OCI-LY7 (cell line): ENCODE data around the gene HSFX1. TPM values are rescaled to one million over a fixed set of nuclear protein-coding genes. Genes with fewer than 3 reads are reported as not detected.
"Not testable (repeated sequence)": the region's sequence is repeated elsewhere in the genome, so short reads cannot be mapped to it uniquely, and the experiment has no call there.

Source experiments
- BruUV-seq: library from RNA; stranded (reverse); fragments of 400-500 nt; replicated peaks from 2 replicates; lab custom pipeline; 2021; lab: Mats Ljungman, UMichigan
- CTCF ChIA-PET: fragments of 300-600 bp; sonication (Branson Sonifier 250); formaldehyde crosslinking; loops from one replicate; lab custom pipeline; 2022; ENCODE audit warnings: antibody characterized with exemption; ENCODE audit not compliant: unreplicated experiment; lab: Charles Lee
- POLR2A ChIA-PET: fragments of 300-600 bp; sonication (Branson Sonifier 250); formaldehyde crosslinking; loops from one replicate; lab custom pipeline; 2022; ENCODE audit warnings: antibody characterized with exemption; lab: Charles Lee
- DNase-seq: peaks from one replicate; pipeline ENCODE4 v3.0.0-alpha.2; 2015; ENCODE audit warnings: low spot score
- H2AFZ ChIP-seq: fragments of 200-600 bp; sonication (generic), shearing (Covaris generic); 2 replicates; pipeline ENCODE4 v1.6.1; 2014; ENCODE audit warnings: mild to moderate bottlenecking, antibody characterized with exemption, low read length, moderate library complexity
- H3K27ac ChIP-seq: fragments of 200-600 bp; sonication (generic); 2 replicates; pipeline ENCODE4 v1.5.1; 2014; ENCODE audit warnings: mixed run types, low read depth, mild to moderate bottlenecking, moderate library complexity, low read length, inconsistent platforms; ENCODE audit not compliant: poor library complexity, severe bottlenecking
- H3K36me3 ChIP-seq: fragments of 200-600 bp; sonication (generic); 2 replicates; pipeline ENCODE4 v1.6.1; 2014; ENCODE audit warnings: mild to moderate bottlenecking, antibody characterized with exemption, low read length, moderate library complexity, mixed read lengths; ENCODE audit not compliant: insufficient read depth
- H3K4me1 ChIP-seq: fragments of 200-600 bp; sonication (generic); 2 replicates; pipeline ENCODE4 v1.5.1; 2014; ENCODE audit warnings: mild to moderate bottlenecking, low read length; ENCODE audit not compliant: insufficient read depth, poor library complexity, severe bottlenecking
- H3K4me2 ChIP-seq: fragments of 200-600 bp; sonication (generic); 2 replicates; pipeline ENCODE4 v1.6.1; 2014; ENCODE audit warnings: mild to moderate bottlenecking, low read length
- H3K4me3 ChIP-seq: fragments of 200-600 bp; sonication (generic); 2 replicates; pipeline ENCODE4 v1.5.1; 2014; ENCODE audit warnings: mild to moderate bottlenecking, low read depth, low read length; ENCODE audit not compliant: poor library complexity, severe bottlenecking
- H3K79me2 ChIP-seq: fragments of 200-600 bp; sonication (generic); 2 replicates; pipeline ENCODE4 v1.6.1; 2016; ENCODE audit warnings: low read depth, mild to moderate bottlenecking, low read length, moderate library complexity, mixed read lengths; ENCODE audit not compliant: insufficient read depth
- H3K9me2 ChIP-seq: fragments of 200-600 bp; sonication (generic); 2 replicates; pipeline ENCODE4 v1.6.1; 2016; ENCODE audit warnings: mild to moderate bottlenecking, low read length, mixed read lengths; ENCODE audit not compliant: insufficient read depth
- H3K9me3 ChIP-seq: fragments of 200-600 bp; sonication (generic); 2 replicates; pipeline ENCODE4 v1.6.1; 2014; ENCODE audit warnings: mild to moderate bottlenecking, mixed run types, low read length, mixed read lengths
- H4K20me1 ChIP-seq: fragments of 200-600 bp; sonication (generic); 2 replicates; pipeline ENCODE4 v1.6.1; 2014; ENCODE audit warnings: mild to moderate bottlenecking, antibody characterized with exemption, low read length, moderate library complexity, mixed read lengths; ENCODE audit not compliant: insufficient read depth
- EZH2phosphoT487 ChIP-seq: fragments of 200-600 bp; sonication (generic); IDR thresholded peaks from 2 replicates; pipeline ENCODE4 v1.6.1; 2018; ENCODE audit warnings: low read depth, borderline replicate concordance, mild to moderate bottlenecking, mixed run types, antibody characterized with exemption, low read length, moderate library complexity, mixed read lengths
- intact Hi-C: fragments of 100-400 bp; cut with micrococcal nuclease; formaldehyde crosslinking; loops from one replicate; pipeline ENCODE4 v1.10.0; 2022; ENCODE audit not compliant: unreplicated experiment
- total RNA-seq, 2 experiments: library from RNA; depleted of rRNA in 1 of 2; stranded (reverse); fragments of >200 nt in 1 of 2; shearing (Covaris generic) in 1 of 2; gene quantifications; 2 replicates each; pipeline ENCODE4 v1.2.3, GENCODE V29; 2014 to 2022
- TF ChIP-seq, protein P1 (sequence below): fragments of 200-600 bp; sonication (generic); conservative IDR thresholded peaks from 2 replicates; pipeline ENCODE4 v1.5.1; 2014; ENCODE audit warnings: mild to moderate bottlenecking, antibody characterized with exemption, low read length, moderate library complexity, mixed read lengths

Gene HSFX1
- total RNA-seq, 2 experiments from 2014 or later, result 0.73 to 0.80 TPM

DNA sequence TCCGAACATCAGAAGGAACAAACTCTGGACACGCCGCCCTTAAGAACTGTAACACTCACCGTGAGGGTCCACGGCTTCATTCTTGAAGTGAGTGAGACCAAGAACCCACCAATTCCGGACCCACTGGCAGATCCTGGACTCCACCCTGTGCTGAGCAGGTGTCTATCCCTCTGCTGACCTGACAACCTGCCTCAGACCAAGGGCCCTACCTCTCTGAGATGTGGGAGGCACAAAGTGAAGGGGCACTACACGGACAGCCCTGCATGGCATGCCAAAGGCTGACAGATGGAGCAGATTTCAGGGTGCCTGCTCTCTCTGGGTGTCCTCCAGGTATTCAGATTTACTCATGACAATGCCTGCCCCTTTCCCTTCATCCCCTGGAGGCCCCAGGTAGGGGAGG is 14.0 kb upstream of the HSFX1 start:
- no TSS peak for BruUV-seq
- no peaks in the 10 kb centered on the region for H3K4me1 ChIP-seq
- H3K9me2 ChIP-seq, result no peaks in the 10 kb centered on the region
- no peaks in the 10 kb centered on the region for H4K20me1 ChIP-seq
- no peaks in the 10 kb centered on the region for H3K36me3 ChIP-seq
- ChIA-PET POLR2A (interaction anchor here (0.6 kb wide), 1 partner anchor 788 kb away, joined by 3 read pairs; no protein-coding TSS in a partner anchor), CTCF (no interaction called here)
- H2AFZ ChIP-seq, result no peak overlapping the region
- H3K9me3 ChIP-seq, result no peaks in the 10 kb centered on the region
- TF ChIP-seq, protein P1, sequence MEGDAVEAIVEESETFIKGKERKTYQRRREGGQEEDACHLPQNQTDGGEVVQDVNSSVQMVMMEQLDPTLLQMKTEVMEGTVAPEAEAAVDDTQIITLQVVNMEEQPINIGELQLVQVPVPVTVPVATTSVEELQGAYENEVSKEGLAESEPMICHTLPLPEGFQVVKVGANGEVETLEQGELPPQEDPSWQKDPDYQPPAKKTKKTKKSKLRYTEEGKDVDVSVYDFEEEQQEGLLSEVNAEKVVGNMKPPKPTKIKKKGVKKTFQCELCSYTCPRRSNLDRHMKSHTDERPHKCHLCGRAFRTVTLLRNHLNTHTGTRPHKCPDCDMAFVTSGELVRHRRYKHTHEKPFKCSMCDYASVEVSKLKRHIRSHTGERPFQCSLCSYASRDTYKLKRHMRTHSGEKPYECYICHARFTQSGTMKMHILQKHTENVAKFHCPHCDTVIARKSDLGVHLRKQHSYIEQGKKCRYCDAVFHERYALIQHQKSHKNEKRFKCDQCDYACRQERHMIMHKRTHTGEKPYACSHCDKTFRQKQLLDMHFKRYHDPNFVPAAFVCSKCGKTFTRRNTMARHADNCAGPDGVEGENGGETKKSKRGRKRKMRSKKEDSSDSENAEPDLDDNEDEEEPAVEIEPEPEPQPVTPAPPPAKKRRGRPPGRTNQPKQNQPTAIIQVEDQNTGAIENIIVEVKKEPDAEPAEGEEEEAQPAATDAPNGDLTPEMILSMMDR, result no peak
- TF ChIP-seq EZH2phosphoT487, result no peak
- H3K79me2 ChIP-seq, result no peaks in the 10 kb centered on the region
- H3K4me2 ChIP-seq, result no peak overlapping the region
- intact Hi-C loops, result no loop called here
- H3K27ac ChIP-seq, result no peak overlapping the region
- H3K4me3 ChIP-seq, result no peak overlapping the region
- DNase-seq, result no peak

DNA sequence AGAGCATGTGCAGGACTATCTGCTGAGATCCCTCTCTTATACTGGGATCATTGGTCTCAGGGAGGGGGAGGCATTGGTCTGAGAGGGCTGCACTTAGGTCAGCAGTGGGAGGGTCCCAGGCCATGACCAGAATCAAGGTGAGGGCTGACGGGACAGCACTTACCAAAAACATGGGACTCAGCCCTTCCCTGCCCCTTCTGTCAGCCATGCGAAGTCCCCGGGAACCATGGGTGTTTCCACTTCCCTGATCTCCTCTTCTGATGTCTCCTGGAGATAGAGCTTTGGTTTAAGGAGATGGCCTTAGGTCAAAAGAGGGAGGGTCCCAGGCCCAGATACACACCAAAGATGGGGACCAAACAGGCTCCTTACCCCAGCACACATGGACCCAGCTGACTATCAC is 12.9 kb upstream of the HSFX1 start:
- BruUV-seq, result no TSS peak
- DNase-seq, result no peak
- no peak overlapping the region for H3K27ac ChIP-seq
- ChIA-PET POLR2A (no interaction called here), CTCF (no interaction called here)
- no peaks in the 10 kb centered on the region for H3K4me1 ChIP-seq
- intact Hi-C loops, result no loop called here
- no peaks in the 10 kb centered on the region for H3K9me3 ChIP-seq
- H4K20me1 ChIP-seq, result no peaks in the 10 kb centered on the region
- H2AFZ ChIP-seq, result no peak overlapping the region
- H3K4me2 ChIP-seq, result no peak overlapping the region
- no peak overlapping the region for H3K4me3 ChIP-seq
- TF ChIP-seq EZH2phosphoT487, result no peak
- TF ChIP-seq, protein P1, result no peak
- no peaks in the 10 kb centered on the region for H3K36me3 ChIP-seq
- H3K79me2 ChIP-seq, result no peaks in the 10 kb centered on the region
- no peaks in the 10 kb centered on the region for H3K9me2 ChIP-seq

DNA sequence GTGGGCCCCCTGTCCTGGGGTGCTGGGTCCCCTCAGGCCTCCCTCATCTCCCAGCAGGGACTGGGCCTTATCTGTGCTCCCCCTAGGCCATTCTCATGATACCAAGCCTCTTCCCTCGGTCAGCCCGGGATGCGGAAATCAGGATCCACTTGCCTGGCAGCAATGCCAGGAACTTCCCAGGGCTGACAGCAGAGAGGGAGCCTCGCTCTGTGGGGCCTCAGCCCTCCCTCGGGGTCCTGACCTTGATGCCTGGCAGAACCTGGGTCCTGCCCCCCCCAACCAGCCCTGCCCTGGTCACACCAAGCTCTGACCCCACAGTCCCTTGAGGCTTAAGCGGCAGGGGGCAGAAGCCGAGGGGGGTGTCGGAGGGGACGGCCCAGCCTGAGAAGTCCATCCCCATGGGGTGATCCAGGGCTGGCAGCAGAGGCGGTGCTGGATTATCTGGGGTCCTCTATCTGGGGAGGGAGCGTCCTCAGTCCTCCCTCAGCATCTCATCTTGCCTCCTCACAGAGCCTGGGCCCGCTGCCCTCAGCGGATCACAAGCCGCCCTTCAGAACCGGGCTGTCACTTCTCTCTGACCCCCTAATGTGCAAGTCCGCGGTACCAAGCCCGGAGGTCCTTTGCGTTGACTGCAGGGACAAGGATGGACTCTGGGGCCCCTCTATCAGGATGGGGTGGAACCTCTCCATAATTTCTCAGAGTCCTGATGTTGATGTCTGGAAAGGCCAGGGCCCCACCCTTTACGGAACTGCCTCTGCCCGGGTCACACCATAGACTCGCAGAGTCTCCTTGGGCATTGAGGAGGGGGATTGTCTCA is 11.8 kb upstream of the HSFX1 start:
- H3K9me3 ChIP-seq, H3K4me1 ChIP-seq, CTCF ChIA-PET, H3K4me3 ChIP-seq, BruUV-seq, H3K79me2 ChIP-seq, H3K4me2 ChIP-seq, H3K9me2 ChIP-seq, H3K36me3 ChIP-seq, intact Hi-C loops, H3K27ac ChIP-seq, POLR2A ChIA-PET, DNase-seq, H4K20me1 ChIP-seq, H2AFZ ChIP-seq: not testable (repeated sequence)
